ENCODE data around the gene GPR160.

GPR160 gene

GRCh38 chr3:170128259-170128976, 90.6 kb downstream of the GPR160 start:
- peak; percentile 69 for DNase-seq

- no peak for DNase-seq
Measured at GRCh38 chr3:170128977-170129431, 91.2 kb downstream of the GPR160 start.

GRCh38 chr3:170130532-170130931, 92.7 kb downstream of the GPR160 start:
- DNase-seq = no peak

GRCh38 chr3:170132335-170132734, 94.5 kb downstream of the GPR160 start:
- DNase-seq = no peak
